HG03135 (cell line): Measurements from ENCODE around the gene CNR2.
"Not testable (repeated sequence)": the region's sequence is repeated elsewhere in the genome, so short reads cannot be mapped to it uniquely, and the experiment has no call there.

Experiments
- ATAC-seq: cut with Tn5 transposase; IDR thresholded peaks from one replicate; pipeline ENCODE4 v1.9.1; 2021; ENCODE audit warnings: mild to moderate bottlenecking, moderate library complexity; ENCODE audit not compliant: unreplicated experiment

The CNR2 gene

GRCh38 chr1:23913212-23913880 lies at the start of gene CNR2:
TSS of gene CNR2 (minus strand) at chr1:23913362. CDS start at chr1:23875617, 37,745 bp downstream.
- no peak for ATAC-seq

- ATAC-seq, result no peak
Measured at GRCh38 chr1:23960291-23961020, 47.3 kb upstream of the CNR2 start.

GRCh38 chr1:23959461-23960290 lies 46.5 kb upstream of the CNR2 start, which contains the start of gene PNRC2:
TSS of gene PNRC2 (plus strand) at chr1:23959828. CDS start at chr1:23961458, 1,630 bp downstream.
- ATAC-seq, result peak; percentile 79

DNA sequence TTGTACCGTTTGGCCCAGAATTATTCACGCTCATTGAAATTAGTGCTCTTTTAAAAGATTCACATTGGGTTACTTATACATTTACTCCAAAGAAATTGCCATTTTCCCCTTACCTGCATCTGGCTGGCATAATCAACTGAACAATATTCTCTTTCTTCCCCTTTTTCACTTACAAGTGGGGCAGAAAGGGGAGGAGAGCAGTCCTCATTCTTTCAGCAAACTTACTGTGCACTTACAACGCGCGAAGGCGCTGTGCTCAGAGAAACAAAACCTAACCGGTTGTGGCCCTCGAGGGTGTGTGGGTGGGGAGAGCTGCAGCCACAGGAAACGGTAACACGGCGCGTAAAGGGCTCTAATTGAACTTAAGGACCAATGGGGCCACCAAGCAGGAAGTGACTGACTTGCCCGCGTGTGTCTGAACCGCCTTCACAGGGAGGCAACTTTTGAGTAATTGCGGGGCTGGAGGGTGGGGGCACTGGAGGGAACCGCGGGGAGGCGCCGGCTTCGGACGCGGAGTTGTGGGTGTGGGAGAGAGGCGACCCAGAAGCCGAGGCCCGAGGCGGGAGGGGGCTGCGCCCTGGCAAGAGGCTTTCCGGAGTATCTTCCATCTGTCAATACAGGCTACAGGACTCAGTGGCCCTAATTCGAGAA lies 45.8 kb upstream of the CNR2 start:
- ATAC-seq, result peak; percentile 64

DNA sequence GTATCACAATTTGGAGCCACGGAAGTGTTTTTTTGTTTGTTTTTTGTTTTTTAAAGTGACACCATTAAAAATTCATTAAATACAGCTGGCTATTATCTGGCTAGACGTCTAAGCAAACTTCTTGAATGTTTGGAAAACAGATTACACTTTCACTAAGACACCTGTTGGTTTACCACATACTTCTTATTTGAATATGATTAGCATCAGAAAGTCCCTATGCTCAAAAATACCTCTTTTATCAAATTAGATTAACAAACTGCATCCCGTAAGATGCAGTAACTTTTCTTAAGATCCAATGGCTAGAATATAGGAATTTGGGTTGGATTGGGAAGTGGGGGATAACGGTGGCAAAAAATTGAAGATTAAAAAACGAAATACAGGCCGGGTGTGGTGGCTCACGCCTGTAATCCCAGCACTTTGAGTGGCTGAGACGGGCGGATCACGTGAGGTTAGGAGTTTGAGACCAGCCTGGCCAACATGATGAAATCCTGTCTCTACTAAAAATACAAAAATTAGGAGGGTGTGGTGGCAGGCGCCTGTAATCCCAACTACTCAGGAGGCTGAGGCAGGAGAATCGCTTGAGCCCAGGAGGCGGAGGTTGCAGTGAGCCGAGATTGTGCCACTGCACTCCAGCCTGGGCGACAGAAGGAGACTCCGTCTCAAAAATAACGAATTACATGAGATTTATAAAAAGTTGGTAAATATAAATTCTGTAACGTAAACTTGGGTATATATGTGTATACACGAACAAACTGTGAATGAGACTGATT lies 45.1 kb upstream of the CNR2 start:
- not testable (repeated sequence) for ATAC-seq

GRCh38 chr1:23957096-23957495 lies 43.9 kb upstream of the CNR2 start:
- ATAC-seq, result no peak

GRCh38 chr1:23953020-23953419 lies 39.9 kb upstream of the CNR2 start:
- no peak for ATAC-seq

DNA sequence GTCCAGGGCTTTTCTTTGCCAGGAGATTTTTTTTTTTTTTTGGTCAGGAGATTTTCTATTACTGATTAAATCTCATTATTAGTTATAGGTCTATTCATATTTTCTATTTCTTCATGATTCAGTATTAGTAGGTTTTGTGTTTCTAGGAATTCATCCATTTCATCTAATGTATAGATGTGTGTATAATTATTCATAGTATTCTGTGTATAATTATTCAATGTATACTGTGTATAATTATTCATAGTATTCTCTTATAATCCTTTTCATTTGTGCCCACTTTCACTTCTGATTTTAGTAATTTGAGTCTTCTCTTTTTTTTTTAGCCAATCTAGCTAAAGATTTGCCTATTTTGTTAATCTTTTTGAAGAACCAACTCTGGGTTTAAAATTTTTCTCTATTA lies 34.2 kb upstream of the CNR2 start:
- no peak for ATAC-seq

DNA sequence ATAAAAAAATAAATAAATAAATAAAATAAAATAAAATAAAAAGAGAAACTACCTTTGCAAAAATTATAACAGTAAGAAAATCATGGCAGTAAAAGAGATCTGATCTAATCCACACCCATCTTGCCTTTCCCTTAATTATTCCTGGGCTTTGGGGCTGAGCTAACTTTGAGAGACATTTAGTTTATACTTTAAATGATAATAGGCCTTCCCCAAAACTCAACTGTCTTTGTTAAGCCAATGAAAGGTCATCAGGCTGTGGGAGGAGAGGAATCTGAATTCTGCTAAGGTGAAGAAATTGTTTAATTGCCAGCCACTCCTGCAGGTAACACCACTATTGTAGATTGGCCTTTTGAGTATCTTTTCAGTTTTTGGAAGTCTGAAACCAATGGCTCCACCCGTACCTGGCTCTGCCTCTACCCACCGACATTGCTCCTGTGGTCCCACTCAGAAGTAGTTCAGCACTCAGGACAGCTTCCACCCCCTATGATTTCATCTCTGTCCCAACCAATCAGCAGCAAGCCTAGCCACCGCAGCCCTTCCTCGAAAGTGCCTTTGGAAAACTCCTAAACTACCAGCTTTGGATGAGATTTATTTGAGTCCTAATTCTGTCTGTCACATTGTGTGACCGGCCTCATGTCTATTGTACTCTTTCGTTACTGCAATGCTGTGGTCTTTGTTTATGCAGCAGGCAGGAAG lies 23.5 kb upstream of the CNR2 start:
- ATAC-seq, result no peak

DNA sequence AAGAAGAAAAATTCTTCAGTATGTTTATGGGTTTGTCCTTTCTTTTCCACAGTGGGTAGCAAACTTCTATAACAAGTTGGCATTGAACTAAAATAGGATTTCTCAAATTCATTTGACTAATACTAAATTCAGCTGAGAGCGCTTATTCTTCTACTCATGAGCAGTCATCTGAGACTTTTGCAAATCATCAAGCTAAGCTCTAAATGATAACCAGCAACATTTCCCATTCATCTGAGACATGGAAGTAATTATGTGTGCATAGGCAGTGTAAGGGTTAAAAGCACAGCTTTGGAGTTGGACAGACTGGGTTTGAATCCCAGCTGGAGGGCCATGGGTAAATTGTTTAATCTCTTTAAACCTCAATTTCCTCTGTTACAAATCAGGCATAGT lies 18.3 kb upstream of the CNR2 start:
- no peak for ATAC-seq

DNA sequence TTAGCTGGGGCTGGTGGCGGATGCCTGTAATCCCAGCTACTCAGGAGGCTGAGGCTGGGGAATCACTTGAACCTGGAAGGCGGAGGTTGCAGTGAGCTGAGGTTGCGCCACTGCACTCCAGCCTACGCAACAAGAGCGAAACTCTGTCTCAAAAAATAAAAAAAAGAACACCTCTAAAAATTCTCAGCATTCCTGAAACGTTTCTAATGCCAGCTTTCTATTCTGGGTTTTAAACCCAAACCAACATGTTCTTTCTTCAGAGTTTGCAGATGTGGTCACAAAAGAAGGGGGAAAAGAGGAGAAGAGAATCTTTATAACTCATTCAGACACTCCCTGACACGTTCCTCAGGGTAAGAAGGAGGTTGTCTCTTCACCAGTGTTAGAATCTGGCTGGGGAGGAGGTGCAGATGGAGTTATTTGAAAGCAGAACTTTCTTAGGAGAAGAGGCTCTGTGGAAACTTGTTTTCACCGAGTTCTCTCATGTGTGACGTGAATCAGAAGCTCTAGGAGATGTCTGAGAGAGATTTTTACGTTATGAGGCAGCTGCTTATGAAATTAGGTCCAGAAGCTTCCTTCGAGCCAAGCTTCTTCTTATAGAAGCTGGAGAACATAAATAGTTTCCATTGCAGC lies 17.8 kb upstream of the CNR2 start:
- no peak for ATAC-seq

GRCh38 chr1:23930270-23930669 lies 17.1 kb upstream of the CNR2 start:
- no peak for ATAC-seq

- ATAC-seq, result no peak
Measured at GRCh38 chr1:23928789-23929188, 15.6 kb upstream of the CNR2 start.

DNA sequence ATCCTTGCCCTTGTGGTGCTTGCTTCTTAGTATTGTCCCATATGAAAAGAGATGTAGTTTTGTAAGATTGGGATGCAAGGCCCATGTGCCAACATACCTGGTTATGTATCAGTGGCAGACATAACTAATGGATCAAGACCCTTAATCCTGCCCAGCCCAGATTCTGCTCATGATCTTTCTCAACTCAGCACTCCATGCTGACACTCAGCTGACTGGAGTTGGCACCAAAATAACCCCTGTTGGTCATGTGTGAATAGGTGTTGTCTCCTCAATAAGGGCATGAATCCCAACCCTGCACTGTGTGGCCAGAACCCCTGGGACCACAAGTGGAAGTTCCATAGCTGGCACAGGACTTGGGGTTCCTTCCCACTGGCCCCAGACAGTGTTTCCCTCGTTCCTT lies 13.9 kb upstream of the CNR2 start:
- no peak for ATAC-seq

- ATAC-seq, result no peak
Measured at GRCh38 chr1:23925279-23925678, 12.1 kb upstream of the CNR2 start.

DNA sequence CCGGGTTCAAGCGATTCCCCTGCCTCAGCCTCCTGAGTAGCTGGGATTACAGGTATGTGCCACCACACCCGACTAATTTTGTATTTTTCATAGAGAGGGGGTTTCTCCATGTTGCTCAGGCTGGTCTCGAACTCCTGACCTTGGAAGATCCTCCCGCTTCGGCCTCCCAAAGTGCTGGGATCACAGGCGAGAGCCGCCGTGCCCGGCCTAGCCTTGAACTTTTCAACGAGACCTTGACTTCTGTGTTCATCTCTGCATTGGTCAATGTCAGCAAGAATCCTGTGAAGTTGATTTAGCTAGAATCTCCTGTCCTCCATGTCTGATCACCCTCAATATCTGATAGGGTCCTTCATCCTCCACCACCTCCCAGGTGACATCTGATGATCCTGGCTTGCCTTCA lies 11.4 kb upstream of the CNR2 start:
- ATAC-seq, result no peak

- ATAC-seq, result no peak
Measured at GRCh38 chr1:23923592-23924499, 10.7 kb upstream of the CNR2 start.

GRCh38 chr1:23922321-23922943 lies 9.3 kb upstream of the CNR2 start:
- ATAC-seq, result no peak
